Activated T-helper 1 cell treated with anti-CD3 and anti-CD28 coated beads, Interleukin-12 subunit alpha, Interleukin-12 subunit beta, Interleukin-2, Interleukin-4 antibody, amounts not matched to agents 30 ng/mL and 10 ng/mL and 1 ng/mL, durations not matched to agents 14 hours and 24 hours and 36 hours (primary cell): ENCODE data around the gene ATP6V0E1. TPM values are rescaled to one million over a fixed set of nuclear protein-coding genes. Genes with fewer than 3 reads are reported as not detected.

ENCODE experiments used
- total RNA-seq: library from RNA; stranded (reverse); gene quantifications from 2 replicates; pipeline ENCODE4 v1.2.3, GENCODE V29; 2022

The ATP6V0E1 gene
- total RNA-seq, 1 donor from 2014 or later = 149 TPM

Other genes starting within 250 kb of the ATP6V0E1 start
- 11.9 and 12.5 TPM in 2 replicates for gene DUSP1, start 212.6 kb upstream of the ATP6V0E1 start, total RNA-seq
- 47.4 and 47.9 TPM in 2 replicates for gene ERGIC1, start 149.5 kb upstream of the ATP6V0E1 start, total RNA-seq
- gene RPL26L1, start 24.3 kb upstream of the ATP6V0E1 start, total RNA-seq = 69.0 and 70.9 TPM in 2 replicates
- 7.4 and 9.2 TPM in 2 replicates for gene CREBRF, start 72.6 kb downstream of the ATP6V0E1 start, total RNA-seq
- 22.6 and 25.3 TPM in 2 replicates for gene BNIP1, start 160.8 kb downstream of the ATP6V0E1 start, total RNA-seq